ENCODE measurements around the gene RPH3AL.

DNA sequence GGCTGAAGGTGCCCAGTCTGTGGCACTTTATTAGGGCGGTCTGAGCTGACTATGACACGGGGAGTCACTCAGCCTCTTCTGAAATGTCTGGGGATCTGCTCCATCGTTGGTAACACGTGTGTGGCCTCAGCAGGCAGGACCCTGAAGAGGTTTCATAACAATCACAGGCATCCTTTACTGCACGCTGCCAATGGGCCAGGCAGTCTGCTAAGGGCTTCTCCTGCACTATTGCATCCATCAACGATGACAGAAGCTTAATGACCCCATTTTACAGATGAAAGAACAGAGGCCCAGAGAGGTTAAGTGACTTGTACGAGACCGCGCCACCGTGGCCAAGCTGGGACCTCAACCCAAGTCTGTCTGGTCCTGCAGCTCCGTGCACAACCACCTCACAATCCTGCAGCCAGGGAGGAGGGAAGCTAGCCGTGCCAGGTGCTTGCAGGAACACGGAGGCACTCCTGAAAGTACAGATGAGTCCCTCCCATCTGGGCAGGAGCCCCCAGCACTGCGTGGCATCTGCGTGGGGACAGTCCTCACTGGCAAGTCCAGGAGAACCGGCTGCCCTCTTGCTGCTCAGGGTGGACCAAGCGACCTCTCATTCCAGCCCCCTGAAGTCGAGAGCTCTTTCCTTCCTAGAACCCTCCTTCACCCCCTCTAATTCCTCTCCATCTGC lies 40.0 kb downstream of the RPH3AL start:
- TF ChIP-seq CTCF (IDR thresholded peaks at IDR 0.05; ENCODE audit: low read depth, low read length), result no peak
- no peak for TF ChIP-seq MAX (IDR thresholded peaks at IDR 0.05; ENCODE audit: low read depth, low read length)

Measured in NB4 (cell line).